ENCODE data around the gene NFIA. TPM values are rescaled to one million over a fixed set of nuclear protein-coding genes. Genes with fewer than 3 reads are reported as not detected.

NFIA gene
- total and polyA plus RNA-seq, 7 experiments from 2014 or later: 1.0 to 8.6 (median 5.9) TPM

DNA sequence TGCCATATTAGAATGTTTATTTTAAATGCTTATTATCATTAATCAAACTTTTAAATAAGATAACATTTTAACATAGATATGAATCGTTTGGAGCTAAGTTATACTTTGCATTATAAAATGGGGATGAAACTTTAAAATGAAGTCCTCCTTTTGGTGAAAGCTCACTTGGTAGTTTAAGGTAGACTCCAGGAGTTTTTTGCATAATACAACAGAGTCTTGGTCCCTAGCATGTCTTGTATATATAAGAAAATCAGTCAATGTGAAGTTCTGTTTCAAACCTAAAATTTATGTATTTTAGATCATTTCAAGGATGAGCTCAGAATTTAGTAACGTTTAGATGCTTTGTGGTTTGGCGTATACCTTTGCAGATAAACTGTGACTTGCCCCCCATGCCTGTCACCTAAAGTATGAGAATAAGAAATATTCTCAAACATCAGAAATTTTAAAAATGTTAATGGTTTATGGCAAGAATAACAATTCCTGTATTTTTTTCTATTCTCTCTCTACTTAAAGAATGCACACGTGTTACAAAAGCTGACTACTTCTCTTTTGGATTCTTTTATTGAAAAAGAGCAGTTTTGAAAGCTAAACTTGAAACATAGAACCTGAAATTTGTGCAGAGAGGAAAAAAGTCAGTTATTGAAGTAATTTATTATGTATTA is 3.8 kb downstream of the NFIA start:
- H3K4me1 Mint-ChIP-seq: peaks cover 7 to 16% (median 14%) of the 10 kb centered on the region in 7 donors
- H3K36me3 Mint-ChIP-seq: peaks cover 0 to 4% (median 0%) of the 10 kb centered on the region in 5 donors
- Histone ChIP-seq H3K4me1 (ENCODE audit: control insufficient read depth in 2 of 2, insufficient read depth in 2 of 2, low read length in 2 of 2) (peaks cover 5 to 7% of the 10 kb centered on the region in 2 donors), H3K4me3 (ENCODE audit: low read length) (no peak overlapping the region), H3K36me3 (ENCODE audit: control insufficient read depth in 2 of 3, insufficient read depth in 3 of 3, low read length in 3 of 3) (no peaks in the 10 kb centered on the region), H3K27ac (ENCODE audit: low read depth, low read length) (no peak overlapping the region), H3K9me3 (ENCODE audit: control insufficient read depth in 2 of 3, low read length in 3 of 3) (no peaks in the 10 kb centered on the region), H3K27me3 (ENCODE audit: control insufficient read depth in 2 of 2, insufficient read depth in 2 of 2, low read length in 2 of 2) (no peaks in the 10 kb centered on the region)
- ChIA-PET POLR2A (no interaction called here), CTCF (no interaction called here)
- DNase-seq (no peak), ATAC-seq (no peak)
- H3K27ac Mint-ChIP-seq: peak overlapping the region in 2 of 9 donors; percentile 21 to 56
- no peak overlapping the region for H3K4me3 Mint-ChIP-seq
- peaks cover 0 to 2% (median 0%) of the 10 kb centered on the region in 11 donors for H3K9me3 Mint-ChIP-seq
- H3K27me3 Mint-ChIP-seq: peaks cover 0 to 67% (median 0%) of the 10 kb centered on the region in 5 donors
- intact Hi-C loops (cut with micrococcal nuclease): no loop called here

GRCh38 chr1:61087571-61087970 is 5.2 kb downstream of the NFIA start:
- peak overlapping the region in 1 of 9 donors; percentile 29 for H3K27ac Mint-ChIP-seq

DNA sequence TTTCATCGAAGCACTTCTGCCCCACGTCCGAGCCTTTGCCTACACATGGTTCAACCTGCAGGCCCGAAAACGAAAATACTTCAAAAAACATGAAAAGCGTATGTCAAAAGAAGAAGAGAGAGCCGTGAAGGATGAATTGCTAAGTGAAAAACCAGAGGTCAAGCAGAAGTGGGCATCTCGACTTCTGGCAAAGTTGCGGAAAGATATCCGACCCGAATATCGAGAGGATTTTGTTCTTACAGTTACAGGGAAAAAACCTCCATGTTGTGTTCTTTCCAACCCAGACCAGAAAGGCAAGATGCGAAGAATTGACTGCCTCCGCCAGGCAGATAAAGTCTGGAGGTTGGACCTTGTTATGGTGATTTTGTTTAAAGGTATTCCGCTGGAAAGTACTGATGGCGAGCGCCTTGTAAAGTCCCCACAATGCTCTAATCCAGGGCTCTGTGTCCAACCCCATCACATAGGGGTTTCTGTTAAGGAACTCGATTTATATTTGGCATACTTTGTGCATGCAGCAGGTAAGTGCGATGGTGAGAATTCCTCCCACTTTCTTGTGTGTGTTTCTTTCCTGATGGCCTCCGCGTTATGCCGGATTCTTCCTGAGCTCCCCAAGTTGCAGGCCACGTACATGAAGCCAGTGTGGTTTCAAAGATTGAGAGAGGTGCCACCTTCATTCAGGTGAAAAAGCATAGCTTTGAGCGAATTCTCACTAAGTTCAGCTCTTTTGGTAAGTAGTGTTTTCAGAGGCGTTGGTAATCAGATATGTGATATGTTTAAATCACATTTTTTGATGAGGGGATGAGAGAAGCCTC is 6.0 kb downstream of the NFIA start:
- DNase-seq: no peak
- H3K9me3 Mint-ChIP-seq: no peaks in the 10 kb centered on the region
- no peak for ATAC-seq
- CTCF ChIA-PET: interaction anchor here (1.2 kb wide), 1 partner anchor 38 kb away, joined by 6 read pairs; no protein-coding TSS in a partner anchor
- no peak overlapping the region for H3K4me3 Mint-ChIP-seq
- peaks cover 6 to 9% (median 7%) of the 10 kb centered on the region in 7 donors for H3K4me1 Mint-ChIP-seq
- no peak overlapping the region for H3K27ac Mint-ChIP-seq
- Histone ChIP-seq H3K27me3 (ENCODE audit: control insufficient read depth in 2 of 2, insufficient read depth in 2 of 2, low read length in 2 of 2) (no peaks in the 10 kb centered on the region), H3K4me3 (ENCODE audit: low read length) (no peak overlapping the region), H3K4me1 (ENCODE audit: control insufficient read depth in 2 of 2, insufficient read depth in 2 of 2, low read length in 2 of 2) (no peaks in the 10 kb centered on the region), H3K27ac (ENCODE audit: low read depth, low read length) (no peak overlapping the region), H3K36me3 (ENCODE audit: control insufficient read depth in 2 of 3, insufficient read depth in 3 of 3, low read length in 3 of 3) (no peaks in the 10 kb centered on the region), H3K9me3 (ENCODE audit: control insufficient read depth in 2 of 3, low read length in 3 of 3) (no peaks in the 10 kb centered on the region)
- intact Hi-C loops (cut with micrococcal nuclease): no loop called here
- POLR2A ChIA-PET: no interaction called here
- peaks cover 0 to 8% (median 0%) of the 10 kb centered on the region in 5 donors for H3K36me3 Mint-ChIP-seq
- H3K27me3 Mint-ChIP-seq: peaks cover 0 to 60% (median 0%) of the 10 kb centered on the region in 5 donors

More at GRCh38 chr1:61087571-61087970, 5.2 kb downstream of the NFIA start:
- Mint-ChIP-seq H3K27me3 (peaks cover 0 to 61% (median 0%) of the 10 kb centered on the region in 5 donors), H3K4me1 (peaks cover 6 to 9% (median 7%) of the 10 kb centered on the region in 7 donors), H3K4me3 (no peak overlapping the region), H3K9me3 (peaks cover 0 to under 1% (median 0%) of the 10 kb centered on the region in 11 donors), H3K36me3 (peaks cover 0 to 6% (median 0%) of the 10 kb centered on the region in 5 donors)
- ChIA-PET CTCF (no interaction called here), POLR2A (no interaction called here)
- H3K9me3 ChIP-seq (ENCODE audit: control insufficient read depth in 2 of 3, low read length in 3 of 3): no peaks in the 10 kb centered on the region
- H3K27ac ChIP-seq (ENCODE audit: low read depth, low read length): no peak overlapping the region
- ATAC-seq (no peak), DNase-seq (no peak)
- H3K27me3 ChIP-seq (ENCODE audit: control insufficient read depth in 2 of 2, insufficient read depth in 2 of 2, low read length in 2 of 2): no peaks in the 10 kb centered on the region
- no peak overlapping the region for H3K4me3 ChIP-seq (ENCODE audit: low read length)
- H3K4me1 ChIP-seq (ENCODE audit: control insufficient read depth in 2 of 2, insufficient read depth in 2 of 2, low read length in 2 of 2): no peaks in the 10 kb centered on the region
- intact Hi-C loops (cut with micrococcal nuclease): no loop called here
- no peaks in the 10 kb centered on the region for H3K36me3 ChIP-seq (ENCODE audit: control insufficient read depth in 2 of 3, insufficient read depth in 3 of 3, low read length in 3 of 3)

DNA sequence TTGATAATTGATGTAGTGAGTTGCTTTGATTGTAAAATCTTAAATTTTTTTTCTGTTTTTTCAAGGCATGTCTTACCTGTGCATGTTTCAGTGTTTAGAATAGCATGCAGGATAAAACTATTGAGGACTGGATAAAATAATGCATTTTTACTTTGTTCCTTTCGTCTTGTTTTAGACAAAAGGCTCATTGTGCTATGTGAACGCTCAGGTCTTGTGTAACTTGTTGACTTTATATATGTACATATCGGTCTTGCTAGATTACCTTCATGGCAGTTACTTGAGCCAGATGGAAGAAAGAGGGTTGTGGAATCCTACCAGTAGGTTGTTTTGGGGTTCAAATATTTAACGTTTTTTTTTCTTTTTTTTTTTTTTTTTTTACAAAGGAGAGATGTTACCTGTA is 7.0 kb downstream of the NFIA start:
- H3K27me3 ChIP-seq (ENCODE audit: control insufficient read depth in 2 of 2, insufficient read depth in 2 of 2, low read length in 2 of 2): no peaks in the 10 kb centered on the region
- DNase-seq (no peak), ATAC-seq (no peak)
- Mint-ChIP-seq H3K27ac (no peak overlapping the region), H3K27me3 (peaks cover 0 to 62% (median 0%) of the 10 kb centered on the region in 5 donors), H3K4me1 (peaks cover 0 to 3% (median under 1%) of the 10 kb centered on the region in 7 donors), H3K36me3 (peaks cover 0 to 8% (median 0%) of the 10 kb centered on the region in 5 donors), H3K4me3 (no peak overlapping the region), H3K9me3 (no peaks in the 10 kb centered on the region)
- no peak overlapping the region for H3K4me3 ChIP-seq (ENCODE audit: low read length)
- H3K36me3 ChIP-seq (ENCODE audit: control insufficient read depth in 2 of 3, insufficient read depth in 3 of 3, low read length in 3 of 3): no peaks in the 10 kb centered on the region
- intact Hi-C loops (cut with micrococcal nuclease): no loop called here
- H3K27ac ChIP-seq (ENCODE audit: low read depth, low read length): no peak overlapping the region
- no peaks in the 10 kb centered on the region for H3K9me3 ChIP-seq (ENCODE audit: control insufficient read depth in 2 of 3, low read length in 3 of 3)
- POLR2A ChIA-PET: no interaction called here
- CTCF ChIA-PET: interaction anchor here (1.2 kb wide), 1 partner anchor 39 kb away, joined by 6 read pairs; no protein-coding TSS in a partner anchor
- H3K4me1 ChIP-seq (ENCODE audit: control insufficient read depth in 2 of 2, insufficient read depth in 2 of 2, low read length in 2 of 2): no peaks in the 10 kb centered on the region

- no peak for DNase-seq
- no peak overlapping the region for H3K4me3 Mint-ChIP-seq
- Histone ChIP-seq H3K4me3 (ENCODE audit: low read length) (no peak overlapping the region), H3K27ac (ENCODE audit: low read depth, low read length) (no peak overlapping the region), H3K4me1 (ENCODE audit: control insufficient read depth in 2 of 2, insufficient read depth in 2 of 2, low read length in 2 of 2) (no peaks in the 10 kb centered on the region), H3K27me3 (ENCODE audit: control insufficient read depth in 2 of 2, insufficient read depth in 2 of 2, low read length in 2 of 2) (no peaks in the 10 kb centered on the region), H3K36me3 (ENCODE audit: control insufficient read depth in 2 of 3, insufficient read depth in 3 of 3, low read length in 3 of 3) (no peaks in the 10 kb centered on the region), H3K9me3 (ENCODE audit: control insufficient read depth in 2 of 3, low read length in 3 of 3) (no peaks in the 10 kb centered on the region)
- H3K27ac Mint-ChIP-seq: no peak overlapping the region
- intact Hi-C loops (cut with micrococcal nuclease): loop anchor here in 1 of 2 donors (1.0 kb wide), 1 partner anchor 7 kb away; the partner anchor contains the start of gene NFIA
- H3K4me1 Mint-ChIP-seq: peaks cover 0 to 3% (median 0%) of the 10 kb centered on the region in 7 donors
- no peak for ATAC-seq
- ChIA-PET CTCF (no interaction called here), POLR2A (no interaction called here)
- peaks cover 0 to 62% (median 0%) of the 10 kb centered on the region in 5 donors for H3K27me3 Mint-ChIP-seq
- peaks cover 0 to 8% (median 0%) of the 10 kb centered on the region in 5 donors for H3K36me3 Mint-ChIP-seq
- no peaks in the 10 kb centered on the region for H3K9me3 Mint-ChIP-seq
Observed at GRCh38 chr1:61089741-61090140, 7.4 kb downstream of the NFIA start.

GRCh38 chr1:61090546-61091202 is 8.3 kb downstream of the NFIA start:
- intact Hi-C loops (cut with micrococcal nuclease): loop anchor here in 1 of 2 donors (1.0 kb wide), 1 partner anchor 8 kb away; the partner anchor contains the start of gene NFIA

More at GRCh38 chr1:61090546-61091202, 8.3 kb downstream of the NFIA start:
- Histone ChIP-seq H3K27me3 (ENCODE audit: control insufficient read depth in 2 of 2, insufficient read depth in 2 of 2, low read length in 2 of 2) (no peaks in the 10 kb centered on the region), H3K9me3 (ENCODE audit: control insufficient read depth in 2 of 3, low read length in 3 of 3) (no peaks in the 10 kb centered on the region), H3K27ac (ENCODE audit: low read depth, low read length) (no peak overlapping the region), H3K4me1 (ENCODE audit: control insufficient read depth in 2 of 2, insufficient read depth in 2 of 2, low read length in 2 of 2) (no peaks in the 10 kb centered on the region), H3K36me3 (ENCODE audit: control insufficient read depth in 2 of 3, insufficient read depth in 3 of 3, low read length in 3 of 3) (no peaks in the 10 kb centered on the region), H3K4me3 (ENCODE audit: low read length) (no peak overlapping the region)
- Mint-ChIP-seq H3K9me3 (no peaks in the 10 kb centered on the region), H3K27me3 (peaks cover 0 to 59% (median 0%) of the 10 kb centered on the region in 5 donors), H3K4me3 (no peak overlapping the region), H3K27ac (no peak overlapping the region), H3K4me1 (peaks cover 0 to 3% (median 0%) of the 10 kb centered on the region in 7 donors), H3K36me3 (peaks cover 0 to 8% (median 0%) of the 10 kb centered on the region in 5 donors)
- CTCF ChIA-PET: no interaction called here
- POLR2A ChIA-PET: no interaction called here
- no peak for DNase-seq
- ATAC-seq: no peak

All from naive thymus-derived CD4-positive, alpha-beta T cell (primary cell).